Nephron (organoid): ENCODE data around the gene ZFAND3.
"Not testable (repeated sequence)": the region's sequence is repeated elsewhere in the genome, so short reads cannot be mapped to it uniquely, and the experiment has no call there.

ENCODE experiments used
- H3K27ac Mint-ChIP-seq, 3 experiments: 2 replicates each; pipeline ENCODE4 v1.8.0; 2020; ENCODE audit warnings: mixed read lengths in 3 of 3, mild to moderate bottlenecking in 2 of 3, moderate library complexity in 1 of 3
- H3K27me3 Mint-ChIP-seq: 2 replicates; pipeline ENCODE4 v1.8.0; 2021; ENCODE audit warnings: low read depth, mild to moderate bottlenecking, moderate library complexity, mixed read lengths
- H3K36me3 Mint-ChIP-seq: 2 replicates; pipeline ENCODE4 v1.8.0; 2020; ENCODE audit warnings: low read depth, mixed read lengths
- H3K4me1 Mint-ChIP-seq: 2 replicates; pipeline ENCODE4 v1.8.0; 2020; ENCODE audit warnings: mixed read lengths
- H3K4me3 Mint-ChIP-seq, 3 experiments: 2 replicates each; pipeline ENCODE4 v1.8.0; 2020; ENCODE audit warnings: mild to moderate bottlenecking in 3 of 3, mixed read lengths in 3 of 3, moderate library complexity in 2 of 3
- H3K9me3 Mint-ChIP-seq: 2 replicates; pipeline ENCODE4 v1.8.0; 2020; ENCODE audit warnings: mixed read lengths
- CTCF ChIP-seq, 3 experiments: fragments of 200-600 bp; sonication (generic); IDR thresholded peaks; one replicate each; pipeline ENCODE4 v1.5.0; 2021; ENCODE audit warnings: antibody characterized with exemption in 3 of 3; ENCODE audit not compliant: unreplicated experiment in 3 of 3

ZFAND3 gene

GRCh38 chr6:37889486-37889885 is 70.0 kb downstream of the ZFAND3 start:
- Mint-ChIP-seq H3K36me3 (peaks cover 20% of the 10 kb centered on the region), H3K9me3 (peaks cover 10% of the 10 kb centered on the region), H3K27ac (no peak overlapping the region), H3K27me3 (no peaks in the 10 kb centered on the region), H3K4me3 (no peak overlapping the region), H3K4me1 (peaks cover 11% of the 10 kb centered on the region)
- TF ChIP-seq CTCF (IDR thresholded peaks at IDR 0.05; ENCODE audit: unreplicated experiment in 3 of 3) = no peak

GRCh38 chr6:37891072-37891471 is 71.5 kb downstream of the ZFAND3 start:
- TF ChIP-seq CTCF (IDR thresholded peaks at IDR 0.05; ENCODE audit: unreplicated experiment in 3 of 3) = no peak
- Mint-ChIP-seq H3K27me3 (no peaks in the 10 kb centered on the region), H3K27ac (no peak overlapping the region), H3K36me3 (peaks cover 33% of the 10 kb centered on the region), H3K9me3 (peaks cover 17% of the 10 kb centered on the region), H3K4me1 (peaks cover 11% of the 10 kb centered on the region), H3K4me3 (no peak overlapping the region)

- Mint-ChIP-seq H3K36me3 (peaks cover 39% of the 10 kb centered on the region), H3K27ac (no peak overlapping the region), H3K4me3 (no peak overlapping the region)
Observed at GRCh38 chr6:37893257-37893656, 73.7 kb downstream of the ZFAND3 start.

GRCh38 chr6:37893734-37894133 is 74.2 kb downstream of the ZFAND3 start:
- H3K27ac Mint-ChIP-seq, H3K4me1 Mint-ChIP-seq, H3K27me3 Mint-ChIP-seq, H3K4me3 Mint-ChIP-seq: not testable (repeated sequence)
- H3K36me3 Mint-ChIP-seq = peaks cover 39% of the 10 kb centered on the region
- peaks cover 17% of the 10 kb centered on the region for H3K9me3 Mint-ChIP-seq

More at GRCh38 chr6:37893257-37893656, 73.7 kb downstream of the ZFAND3 start:
- no peaks in the 10 kb centered on the region for H3K27me3 Mint-ChIP-seq
- peaks cover 5% of the 10 kb centered on the region for H3K4me1 Mint-ChIP-seq
- H3K9me3 Mint-ChIP-seq = peaks cover 17% of the 10 kb centered on the region
- TF ChIP-seq CTCF (IDR thresholded peaks at IDR 0.05; ENCODE audit: unreplicated experiment in 3 of 3) = no peak

- Mint-ChIP-seq H3K4me1 (no peaks in the 10 kb centered on the region), H3K36me3 (peaks cover 39% of the 10 kb centered on the region), H3K9me3 (peaks cover 17% of the 10 kb centered on the region), H3K27me3 (no peaks in the 10 kb centered on the region), H3K27ac (no peak overlapping the region), H3K4me3 (no peak overlapping the region)
- no peak for TF ChIP-seq CTCF (IDR thresholded peaks at IDR 0.05; ENCODE audit: unreplicated experiment in 3 of 3)
Observed at GRCh38 chr6:37894585-37894984, 75.1 kb downstream of the ZFAND3 start.

- Mint-ChIP-seq H3K4me3 (no peak overlapping the region), H3K27me3 (no peaks in the 10 kb centered on the region), H3K36me3 (peaks cover 38% of the 10 kb centered on the region), H3K27ac (no peak overlapping the region), H3K9me3 (peaks cover 16% of the 10 kb centered on the region), H3K4me1 (no peaks in the 10 kb centered on the region)
- no peak for TF ChIP-seq CTCF (IDR thresholded peaks at IDR 0.05; ENCODE audit: unreplicated experiment in 3 of 3)
Observed at GRCh38 chr6:37897321-37897720, 77.8 kb downstream of the ZFAND3 start.
